OCI-LY3 (cell line): ENCODE measurements around the gene SLX9.

Experiments used
- H2AFZ ChIP-seq: fragments of 200-600, 300-600 bp; shearing (Covaris generic); 2 replicates; pipeline ENCODE4 v1.6.0; 2014; ENCODE audit warnings: antibody characterized with exemption, low read depth, low read length
- H3K27ac ChIP-seq: fragments of 200-600, 300-600 bp; sonication (generic); 2 replicates; pipeline ENCODE4 v1.5.1; 2014; ENCODE audit warnings: mild to moderate bottlenecking, low read length, moderate library complexity, mixed read lengths
- H3K27me3 ChIP-seq: fragments of 200-600, 300-600 bp; sonication (generic); 2 replicates; pipeline ENCODE4 v1.6.1; 2014; ENCODE audit warnings: low read depth, low read length, mixed read lengths
- H3K36me3 ChIP-seq: fragments of 200-600, 300-600 bp; sonication (generic); replicated peaks from 2 replicates; pipeline ENCODE3; 2014; ENCODE audit warnings: low read depth, low read length, mixed read lengths
- H3K4me1 ChIP-seq: fragments of 300-600, 200-600 bp; sonication (generic); 2 replicates; pipeline ENCODE4 v1.6.1; 2014; ENCODE audit warnings: low read length, mixed read lengths
- H3K4me2 ChIP-seq: fragments of 200-600, 300-600 bp; sonication (generic); 2 replicates; pipeline ENCODE4 v1.6.1; 2014; ENCODE audit warnings: low read length, mixed read lengths
- H3K4me3 ChIP-seq: fragments of 300-600, 200-600 bp; sonication (generic); 2 replicates; pipeline ENCODE4 v1.5.1; 2014; ENCODE audit warnings: antibody characterized with exemption, mild to moderate bottlenecking, low read length, moderate library complexity
- H3K79me2 ChIP-seq: fragments of 300-600, 200-600 bp; shearing (Covaris generic); 2 replicates; pipeline ENCODE4 v1.6.1; 2014; ENCODE audit warnings: mild to moderate bottlenecking, low read length, mixed read lengths
- H3K9ac ChIP-seq: fragments of 300-600, 200-600 bp; shearing (Covaris generic); 2 replicates; pipeline ENCODE4 v1.6.0; 2014; ENCODE audit warnings: mild to moderate bottlenecking, low read length, moderate library complexity
- H3K9me3 ChIP-seq: fragments of 200-600, 300-600 bp; shearing (Covaris generic); 2 replicates; pipeline ENCODE4 v1.6.1; 2014; ENCODE audit warnings: low read length, mixed read lengths; ENCODE audit not compliant: insufficient read depth
- H4K20me1 ChIP-seq: fragments of 200-600, 300-600 bp; sonication (generic); 2 replicates; pipeline ENCODE4 v1.6.1; 2016; ENCODE audit warnings: low read length, mixed read lengths; ENCODE audit not compliant: insufficient read depth
- CTCF ChIP-seq: fragments of 200-600, 300-600 bp; sonication (generic); IDR thresholded peaks from 2 replicates; pipeline ENCODE4 v1.5.1; 2014; ENCODE audit warnings: antibody characterized with exemption, low read length, low read depth
- EZH2phosphoT487 ChIP-seq: fragments of 200-600 bp; shearing (Covaris generic); IDR thresholded peaks from 2 replicates; pipeline ENCODE4 v1.6.1; 2018; ENCODE audit warnings: antibody characterized with exemption, mixed run types, low read depth

The SLX9 gene

GRCh38 chr21:44969066-44969670, 29.3 kb downstream of the SLX9 start:
- Histone ChIP-seq H3K4me1 (no peaks in the 10 kb centered on the region), H3K27me3 (no peaks in the 10 kb centered on the region), H3K27ac (no peak overlapping the region), H3K79me2 (peaks cover 4% of the 10 kb centered on the region; the same call in 1 of the 2 replicates), H3K4me3 (no peak overlapping the region), H3K9ac (no peak overlapping the region), H2AFZ (no peak overlapping the region), H3K9me3 (no peaks in the 10 kb centered on the region), H3K4me2 (no peak overlapping the region), H3K36me3 (no peaks in the 10 kb centered on the region), H4K20me1 (no peaks in the 10 kb centered on the region)
- TF ChIP-seq EZH2phosphoT487 (no peak), CTCF (no peak)

GRCh38 chr21:44969931-44970755, 30.3 kb downstream of the SLX9 start:
- Histone ChIP-seq H3K27ac (no peak overlapping the region), H3K79me2 (peaks cover 3% of the 10 kb centered on the region; the same call in 1 of the 2 replicates), H3K36me3 (no peaks in the 10 kb centered on the region), H3K4me1 (no peaks in the 10 kb centered on the region), H3K27me3 (no peaks in the 10 kb centered on the region), H2AFZ (no peak overlapping the region), H3K9ac (no peak overlapping the region), H4K20me1 (no peaks in the 10 kb centered on the region), H3K4me2 (no peak overlapping the region), H3K4me3 (no peak overlapping the region), H3K9me3 (no peaks in the 10 kb centered on the region)
- TF ChIP-seq CTCF (no peak), EZH2phosphoT487 (no peak)

GRCh38 chr21:44970766-44971671, 31.2 kb downstream of the SLX9 start:
- no peak overlapping the region for H3K9ac ChIP-seq

More at GRCh38 chr21:44970766-44971671, 31.2 kb downstream of the SLX9 start:
- H3K79me2 ChIP-seq: no peaks in the 10 kb centered on the region
- H3K27me3 ChIP-seq: no peaks in the 10 kb centered on the region
- no peaks in the 10 kb centered on the region for H3K9me3 ChIP-seq
- no peaks in the 10 kb centered on the region for H3K36me3 ChIP-seq
- H3K4me3 ChIP-seq: no peak overlapping the region
- H4K20me1 ChIP-seq: no peaks in the 10 kb centered on the region
- no peak overlapping the region for H3K4me2 ChIP-seq
- H2AFZ ChIP-seq: no peak overlapping the region
- no peak overlapping the region for H3K27ac ChIP-seq
- TF ChIP-seq CTCF (no peak), EZH2phosphoT487 (no peak)
- H3K4me1 ChIP-seq: no peaks in the 10 kb centered on the region
